SK-N-MC (cell line): ENCODE measurements around the gene TSHZ3.

Experiments used
- EZH2 ChIP-seq: fragments of 200-600 bp; sonication (generic); IDR thresholded peaks from one replicate; pipeline ENCODE4 v1.6.1; 2017; ENCODE audit warnings: antibody characterized with exemption
- POLR2AphosphoS5 ChIP-seq: IDR thresholded peaks from 2 replicates; pipeline ENCODE4 v1.6.1; 2012; ENCODE audit warnings: mild to moderate bottlenecking, low read depth, low read length, borderline replicate concordance

- no peak for TF ChIP-seq POLR2AphosphoS5
- no peak for TF ChIP-seq EZH2
Measured at GRCh38 chr19:31290931-31291590, 58.2 kb downstream of the TSHZ3 start.
